Measurements from ENCODE around the gene TTC27. TPM values are rescaled to one million over a fixed set of nuclear protein-coding genes. Genes with fewer than 3 reads are reported as not detected.

The TTC27 gene
- total and polyA plus RNA-seq, 9 donors, result 9.9 to 21.2 (median 15.3) TPM

GRCh38 chr2:32697156-32697555 lies 69.3 kb downstream of the TTC27 start:
- no peak overlapping the region for H3K4me3 ChIP-seq
- TF ChIP-seq EP300 (IDR thresholded peaks at IDR 0.05), result no peak
- no peak for TF ChIP-seq CTCF (IDR thresholded peaks at IDR 0.05)
- TF ChIP-seq POLR2A (IDR thresholded peaks at IDR 0.05), result no peak
- H3K4me1 ChIP-seq (ENCODE audit: insufficient read depth), result no peaks in the 10 kb centered on the region
- no peaks in the 10 kb centered on the region for H3K27me3 ChIP-seq
- H3K27ac ChIP-seq, result no peak overlapping the region
- intact Hi-C loops (cut with DNase I), result no loop called here
- DNase-seq, result no peak
- H3K36me3 ChIP-seq, result no peaks in the 10 kb centered on the region
- no peaks in the 10 kb centered on the region for H3K9me3 ChIP-seq

GRCh38 chr2:32699151-32699550 lies 71.3 kb downstream of the TTC27 start:
- TF ChIP-seq POLR2A (IDR thresholded peaks at IDR 0.05) (no peak), CTCF (IDR thresholded peaks at IDR 0.05) (no peak), EP300 (IDR thresholded peaks at IDR 0.05) (no peak)
- 92 to 97% (median 95%) methylated on average over 1 of the region's 1 CpG for WGBS, 3 donors
- intact Hi-C loops (cut with DNase I), result no loop called here

GRCh38 chr2:32701806-32702205 lies 74.0 kb downstream of the TTC27 start:
- Histone ChIP-seq H3K36me3 (no peaks in the 10 kb centered on the region), H3K4me3 (no peak overlapping the region), H3K4me1 (ENCODE audit: insufficient read depth) (no peaks in the 10 kb centered on the region), H3K27ac (no peak overlapping the region), H3K9me3 (no peaks in the 10 kb centered on the region), H3K27me3 (no peaks in the 10 kb centered on the region)
- no peak for TF ChIP-seq EP300 (IDR thresholded peaks at IDR 0.05)
- no peak for TF ChIP-seq POLR2A (IDR thresholded peaks at IDR 0.05)
- no peak for TF ChIP-seq CTCF (IDR thresholded peaks at IDR 0.05)
- intact Hi-C loops (cut with DNase I), result no loop called here
- no peak for DNase-seq
- WGBS, 3 donors, result 96 to 99% (median 97%) methylated on average over 5 of the region's 5 CpGs

More at GRCh38 chr2:32699151-32699550, 71.3 kb downstream of the TTC27 start:
- Histone ChIP-seq H3K4me3 (no peak overlapping the region), H3K36me3 (no peaks in the 10 kb centered on the region), H3K9me3 (no peaks in the 10 kb centered on the region), H3K27me3 (no peaks in the 10 kb centered on the region), H3K27ac (no peak overlapping the region), H3K4me1 (ENCODE audit: insufficient read depth) (no peaks in the 10 kb centered on the region)
- DNase-seq, result no peak

- no peak for DNase-seq
- Histone ChIP-seq H3K4me3 (no peak overlapping the region), H3K9me3 (no peaks in the 10 kb centered on the region), H3K27me3 (no peaks in the 10 kb centered on the region), H3K27ac (no peak overlapping the region), H3K4me1 (ENCODE audit: insufficient read depth) (no peaks in the 10 kb centered on the region), H3K36me3 (no peaks in the 10 kb centered on the region)
- TF ChIP-seq POLR2A (IDR thresholded peaks at IDR 0.05) (no peak), EP300 (IDR thresholded peaks at IDR 0.05) (no peak), CTCF (IDR thresholded peaks at IDR 0.05) (no peak)
- intact Hi-C loops (cut with DNase I), result no loop called here
- 62 to 73% (median 64%) methylated on average over 5 of the region's 5 CpGs for WGBS, 3 donors
Measured at GRCh38 chr2:32702303-32703064, 74.6 kb downstream of the TTC27 start.

Measured in ovary (tissue), 9 donors.